HG02840 (cell line): ENCODE results near the gene FAM53B.

Source experiments
- ATAC-seq: cut with Tn5 transposase; IDR thresholded peaks from one replicate; pipeline ENCODE4 v1.9.1; 2021; ENCODE audit warnings: mild to moderate bottlenecking, moderate library complexity, moderate number of reproducible peaks; ENCODE audit not compliant: unreplicated experiment, low FRiP score

FAM53B gene

DNA sequence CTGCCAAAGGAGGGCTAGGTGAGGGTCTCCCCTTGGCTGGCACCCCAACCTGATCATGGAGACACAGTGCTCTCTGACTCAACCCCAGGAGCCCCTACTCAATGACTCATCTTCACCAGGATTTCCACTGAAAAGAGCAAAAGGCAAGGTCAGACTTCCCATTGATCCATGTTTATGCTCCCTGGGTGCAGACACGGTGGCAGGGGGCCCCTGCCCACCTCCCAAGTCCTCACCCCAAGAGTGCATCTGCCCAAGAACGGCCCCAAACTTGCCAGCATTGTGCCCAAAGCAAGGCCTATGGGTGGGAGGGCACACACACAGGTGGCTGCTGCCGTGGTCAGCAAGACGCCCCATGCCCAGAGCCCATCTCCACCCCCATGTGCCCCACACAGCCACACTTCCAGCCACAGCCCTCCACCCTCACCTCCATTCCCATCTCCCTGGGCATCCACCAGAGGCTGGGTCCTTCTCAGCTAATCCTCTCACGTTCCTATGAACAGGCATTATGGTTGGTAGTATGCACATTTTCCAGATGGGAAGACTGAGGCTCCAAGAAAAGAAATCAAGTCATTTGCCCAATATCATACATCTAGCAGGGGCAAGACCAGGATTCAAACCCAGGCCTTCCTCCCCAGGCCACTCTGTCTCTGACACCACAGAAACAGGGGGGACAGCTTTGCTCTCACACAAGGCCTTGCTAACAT is 31.3 kb downstream of the FAM53B start:
- ATAC-seq = no peak

DNA sequence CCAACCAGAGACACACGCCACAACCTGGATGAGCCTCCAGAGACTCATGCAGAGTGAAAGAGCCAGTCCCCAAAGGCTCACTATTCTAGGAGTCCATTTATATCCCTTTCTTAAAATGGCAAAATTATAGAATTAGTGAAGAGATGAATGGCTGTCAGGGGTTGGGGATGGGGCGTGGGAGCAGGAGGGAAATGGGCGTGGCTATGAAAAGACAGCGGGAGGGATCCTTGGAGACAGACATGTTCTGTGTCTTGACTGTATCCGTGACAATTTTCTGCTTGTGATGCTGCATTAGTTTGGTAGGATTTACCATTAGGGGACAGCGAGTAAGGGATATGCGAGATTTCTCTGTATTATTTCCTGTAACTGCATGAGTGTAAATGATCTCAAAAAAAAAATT is 33.0 kb downstream of the FAM53B start:
- no peak for ATAC-seq

DNA sequence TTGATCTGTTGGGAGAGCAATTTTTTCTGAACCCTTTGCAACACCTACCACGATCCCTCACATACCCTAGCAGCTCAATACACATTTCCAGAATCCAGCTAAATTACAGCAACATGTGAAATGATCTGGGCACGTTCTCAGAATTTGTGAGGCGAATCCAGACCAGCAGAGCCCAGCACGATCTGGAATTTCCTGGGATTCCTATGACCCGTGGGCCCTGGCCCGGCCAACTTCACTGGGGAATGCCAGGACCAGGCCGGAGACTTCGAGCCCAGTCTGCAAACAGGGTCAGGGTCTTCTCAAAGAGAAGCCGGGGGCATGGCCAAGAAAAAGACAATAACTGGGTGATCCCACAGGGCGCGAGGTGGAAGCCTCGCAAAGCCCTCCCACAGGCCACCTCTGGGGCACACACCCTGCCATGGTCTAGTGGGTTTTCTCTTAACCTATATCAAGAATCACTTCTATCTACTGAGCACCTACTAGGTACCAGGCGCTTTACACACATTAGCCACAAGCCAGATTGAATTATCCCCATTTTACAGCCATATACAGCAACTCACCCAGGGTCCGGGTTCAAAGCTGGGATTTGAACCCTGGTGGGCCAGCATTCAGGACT is 33.8 kb downstream of the FAM53B start:
- ATAC-seq = no peak

DNA sequence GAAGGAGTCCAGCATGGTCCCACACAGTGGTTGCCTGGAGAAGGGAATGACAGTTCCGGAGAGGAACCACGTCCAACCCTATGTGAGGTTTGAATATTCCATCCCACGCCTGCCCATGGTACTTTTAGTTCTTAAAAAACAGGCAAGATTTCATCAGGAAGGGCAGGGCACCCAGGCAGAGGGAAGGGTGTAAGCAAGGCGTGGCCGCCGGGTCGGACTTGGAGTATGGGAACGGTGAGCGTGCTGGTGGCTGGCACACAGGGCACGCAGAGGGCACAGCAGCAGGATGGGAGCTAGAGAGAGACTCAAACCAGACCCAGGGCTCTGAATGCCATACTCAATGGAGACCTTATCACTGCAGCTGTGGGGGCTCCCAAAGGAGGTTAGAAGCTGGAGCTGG is 34.3 kb downstream of the FAM53B start:
- ATAC-seq = no peak

DNA sequence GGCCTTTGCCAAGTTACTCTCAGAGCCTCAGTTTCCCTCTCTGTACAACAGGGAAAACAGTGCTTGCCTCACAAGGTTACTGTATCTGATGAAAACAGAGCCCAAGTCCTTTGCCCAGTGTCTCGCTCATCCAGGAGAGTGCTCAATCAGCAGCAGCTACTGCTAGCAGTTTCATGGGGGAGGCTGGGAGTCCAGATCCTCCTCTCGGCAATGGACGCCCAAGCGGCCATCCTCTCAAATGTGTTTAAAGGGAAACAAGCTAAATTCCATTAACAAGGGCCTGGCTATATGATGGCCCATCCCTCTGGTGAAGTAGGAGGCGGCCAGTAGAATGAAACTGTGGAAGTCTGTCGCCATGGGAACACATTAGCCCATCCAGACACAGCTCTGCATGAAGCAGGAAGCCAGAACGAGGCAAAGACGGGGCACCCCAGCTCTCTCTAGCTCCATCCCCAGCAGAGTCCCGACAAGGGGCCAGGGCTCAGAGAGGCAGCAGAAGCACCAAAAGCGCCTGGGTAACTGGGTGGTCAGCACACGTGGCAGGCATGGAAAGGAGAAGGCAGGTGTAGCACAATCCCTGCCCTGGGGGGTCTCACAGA is 35.2 kb downstream of the FAM53B start:
- ATAC-seq = no peak

DNA sequence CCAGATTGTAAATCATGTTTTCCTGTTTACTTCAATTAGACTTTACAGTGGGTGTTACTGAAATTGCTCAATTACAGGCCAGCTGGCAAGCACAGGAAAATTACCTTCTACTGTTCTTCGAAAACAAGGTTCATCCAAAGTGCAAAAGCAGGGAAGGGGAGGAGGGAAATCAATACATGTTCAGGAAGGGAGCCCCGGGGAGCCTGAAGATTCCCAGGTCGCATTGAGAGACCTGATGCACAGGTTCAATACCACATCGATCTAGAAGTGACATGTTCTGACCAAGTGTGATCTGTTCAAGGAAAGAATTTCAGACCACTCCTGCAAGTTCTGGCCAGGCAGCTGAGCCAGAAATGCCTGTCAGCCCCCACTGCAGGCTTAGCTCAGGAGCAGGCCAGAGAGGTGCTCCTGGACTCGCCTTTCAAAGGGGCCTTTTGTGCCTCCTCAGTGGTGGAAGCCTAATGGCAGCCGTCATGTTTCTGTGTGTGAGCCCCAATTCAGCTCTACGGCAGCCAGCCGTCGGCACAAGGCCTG is 35.9 kb downstream of the FAM53B start:
- no peak for ATAC-seq

DNA sequence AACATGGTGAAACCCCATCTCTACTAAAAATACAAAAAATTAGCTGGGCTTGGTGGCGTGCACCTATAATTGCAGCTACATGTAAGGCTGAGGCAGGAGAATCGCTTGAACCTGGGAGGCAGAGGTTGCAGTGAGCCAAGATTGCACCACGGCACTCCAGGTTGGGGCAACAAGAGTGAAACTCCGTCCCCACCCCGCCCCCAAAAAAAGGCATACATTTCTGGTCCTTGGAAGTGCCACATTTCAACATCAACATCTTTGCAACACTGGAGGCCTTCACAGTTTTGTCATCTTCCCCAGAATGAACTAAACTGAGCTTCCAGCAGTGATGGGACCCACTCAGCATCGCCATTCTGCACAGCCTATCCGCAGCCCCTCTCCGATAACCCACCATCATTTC is 36.6 kb downstream of the FAM53B start:
- ATAC-seq = no peak

DNA sequence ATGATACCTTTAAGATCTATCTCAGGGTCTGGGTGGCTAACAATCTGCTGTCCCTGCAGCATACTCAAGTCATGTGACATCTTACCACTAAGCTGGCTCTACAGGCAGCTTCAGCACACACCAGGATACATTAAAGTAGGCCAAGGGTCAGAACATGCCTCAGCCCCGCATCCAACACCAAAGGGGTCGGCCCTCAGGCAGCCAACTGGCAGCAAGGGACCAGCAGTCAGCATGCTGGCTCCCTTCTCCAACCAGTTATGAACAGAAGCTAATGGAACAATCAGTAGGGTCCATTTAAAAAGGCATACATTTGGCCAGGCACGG is 37.1 kb downstream of the FAM53B start:
- no peak for ATAC-seq

DNA sequence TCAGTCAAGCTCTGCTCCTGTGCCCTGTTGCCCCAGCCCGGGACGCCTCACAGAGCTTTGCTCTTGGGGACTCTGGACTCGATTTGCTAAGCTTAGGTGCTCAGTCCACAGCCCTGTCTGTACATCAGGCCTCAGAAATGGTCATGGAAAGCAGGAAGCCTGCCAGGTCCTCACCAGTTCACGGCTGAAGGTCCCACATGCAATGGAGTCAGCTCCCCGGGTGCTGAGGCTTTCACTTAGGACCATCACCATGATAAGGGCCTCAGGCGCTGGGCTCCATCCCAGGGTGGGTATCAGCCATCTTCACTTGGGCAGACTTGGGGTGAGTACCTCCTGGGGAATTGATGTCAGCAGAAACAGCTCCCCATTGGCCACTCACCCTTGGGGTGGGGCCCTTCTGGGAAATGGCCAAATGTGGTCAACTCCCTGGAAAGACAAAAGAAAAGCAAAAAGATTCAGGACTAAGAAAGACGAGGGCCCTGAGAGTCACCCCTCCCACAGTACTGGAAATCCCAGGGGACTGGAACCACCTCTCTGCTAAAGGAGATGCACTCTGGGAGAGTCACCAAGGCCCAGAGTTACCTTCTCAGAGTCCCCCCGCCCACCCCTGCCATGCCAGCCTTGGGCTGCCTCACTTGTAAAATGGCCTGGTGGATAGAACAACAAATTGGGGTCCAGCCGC is 37.6 kb downstream of the FAM53B start:
- ATAC-seq = no peak

DNA sequence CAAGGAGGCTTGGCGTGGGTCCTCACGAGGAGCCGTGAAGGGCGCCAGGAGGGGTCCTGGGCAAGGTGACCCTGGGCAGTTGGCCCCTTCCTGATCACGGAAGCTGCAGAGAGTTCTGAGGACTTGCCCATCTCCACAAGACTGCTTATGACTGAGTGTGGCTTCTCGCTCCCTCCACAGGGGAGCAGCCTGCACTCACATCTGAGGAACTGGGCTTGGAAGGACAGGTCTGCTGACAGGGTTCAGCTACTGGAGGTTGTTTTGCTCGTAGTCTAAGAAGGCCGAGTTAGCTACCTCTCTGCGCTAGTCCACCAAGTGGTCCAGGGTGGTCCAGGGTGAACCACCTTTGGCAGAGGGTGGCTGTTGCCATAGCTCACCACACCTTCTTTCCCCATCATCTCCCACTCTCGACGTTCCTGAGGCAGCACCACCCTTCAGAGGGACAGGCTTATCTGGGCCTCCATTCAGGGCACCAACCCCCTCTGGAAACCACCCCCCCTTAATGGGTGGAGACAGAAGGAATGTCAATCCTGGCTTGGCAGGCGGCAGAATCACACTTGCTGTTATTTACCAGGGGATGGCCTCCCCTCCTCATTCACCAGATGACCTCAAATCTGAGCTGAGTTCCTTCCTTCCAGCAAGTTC is 38.2 kb downstream of the FAM53B start:
- no peak for ATAC-seq

DNA sequence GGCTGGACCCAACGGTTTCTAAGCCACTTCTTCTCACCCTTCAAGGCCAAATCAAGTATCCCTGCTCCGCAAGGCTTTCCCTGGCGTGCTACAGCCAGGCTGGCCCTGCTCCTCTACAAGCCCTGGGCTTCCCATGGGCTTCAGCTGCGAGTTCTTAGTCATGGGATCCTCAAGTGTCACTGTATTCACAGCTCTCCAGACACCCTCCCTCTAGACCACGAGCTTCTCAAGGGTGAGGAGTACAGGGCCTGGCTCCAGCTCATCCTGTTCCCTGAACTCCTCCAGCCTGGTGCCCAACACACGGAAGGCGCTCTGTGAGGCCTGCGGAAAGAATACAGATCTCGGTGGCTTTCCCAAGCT is 38.8 kb downstream of the FAM53B start:
- ATAC-seq = no peak

DNA sequence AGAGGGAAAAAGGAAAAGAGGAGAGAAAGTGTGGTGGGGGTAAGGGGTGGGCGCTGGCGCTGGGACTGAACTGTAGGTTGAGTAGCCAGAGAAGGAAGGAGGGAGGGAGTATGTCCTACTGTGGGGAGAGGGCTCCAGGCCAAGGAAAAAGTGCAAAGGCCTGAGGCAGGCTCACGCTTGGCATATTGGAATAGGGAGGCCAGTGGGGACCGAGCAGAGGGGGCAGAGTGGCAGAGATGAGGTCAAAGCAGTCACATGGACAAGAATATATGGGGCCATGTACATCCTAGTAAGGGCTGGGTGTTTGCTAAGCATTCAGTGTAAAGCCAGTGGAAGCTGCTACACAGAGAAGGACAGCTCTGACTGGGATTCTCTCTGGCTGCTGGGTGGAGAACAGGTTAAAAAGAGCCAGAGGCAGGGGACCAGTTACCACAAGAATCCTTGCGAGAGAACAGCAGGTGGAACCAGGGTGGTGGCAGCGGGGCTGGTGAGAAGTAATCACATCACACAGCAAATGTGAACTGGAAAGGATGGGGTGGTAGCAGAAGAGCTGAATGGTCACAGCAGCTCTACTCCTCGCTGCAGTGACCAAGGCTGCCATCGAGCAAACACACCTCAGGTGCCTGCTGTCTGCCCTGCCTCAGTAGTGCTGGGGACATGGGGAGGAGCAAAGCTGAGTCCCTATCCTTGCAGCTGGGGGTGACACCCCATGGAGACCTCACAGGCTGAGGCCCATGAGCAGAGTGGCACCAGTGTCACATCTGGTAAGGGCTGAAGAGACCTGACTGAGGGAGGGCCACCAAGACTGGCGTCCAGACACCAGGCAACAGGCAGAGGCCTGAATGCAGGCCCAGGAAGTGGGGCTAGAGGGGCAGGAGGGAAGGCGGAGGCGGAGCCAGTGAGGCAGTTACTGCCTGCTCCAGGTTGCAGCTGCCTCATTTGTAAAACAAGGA is 39.5 kb downstream of the FAM53B start:
- no peak for ATAC-seq

DNA sequence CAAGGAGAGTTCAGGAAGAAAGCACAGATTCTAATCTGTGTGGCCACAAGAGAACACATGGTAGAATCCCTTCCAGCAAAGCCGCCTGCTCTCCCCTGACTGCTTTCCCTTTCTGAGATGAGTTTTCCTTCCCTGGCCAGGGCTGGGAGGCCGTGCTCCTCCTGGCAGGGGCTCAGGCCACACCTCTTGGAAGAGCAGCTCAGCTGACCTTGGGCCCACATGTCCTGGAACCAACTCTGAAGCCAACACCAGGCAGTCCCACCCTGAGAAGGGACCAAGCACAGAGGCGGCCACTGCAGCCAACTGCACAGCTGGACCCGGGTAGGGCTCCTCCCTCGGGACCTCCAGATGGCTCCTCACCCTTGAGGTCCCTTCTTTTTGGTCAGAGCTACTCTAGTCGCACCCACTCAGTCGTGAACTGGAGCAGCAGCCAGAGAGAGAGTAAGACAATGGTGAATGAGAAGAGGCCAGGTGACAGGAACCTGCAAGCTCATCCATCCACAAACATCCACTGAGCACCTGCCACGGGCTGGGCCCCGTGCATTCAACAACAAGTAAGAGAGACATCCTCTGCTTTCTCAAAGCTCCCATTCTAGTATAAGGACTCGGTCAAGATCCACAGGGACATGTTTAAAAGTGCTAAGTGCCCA is 40.3 kb downstream of the FAM53B start:
- ATAC-seq = no peak

DNA sequence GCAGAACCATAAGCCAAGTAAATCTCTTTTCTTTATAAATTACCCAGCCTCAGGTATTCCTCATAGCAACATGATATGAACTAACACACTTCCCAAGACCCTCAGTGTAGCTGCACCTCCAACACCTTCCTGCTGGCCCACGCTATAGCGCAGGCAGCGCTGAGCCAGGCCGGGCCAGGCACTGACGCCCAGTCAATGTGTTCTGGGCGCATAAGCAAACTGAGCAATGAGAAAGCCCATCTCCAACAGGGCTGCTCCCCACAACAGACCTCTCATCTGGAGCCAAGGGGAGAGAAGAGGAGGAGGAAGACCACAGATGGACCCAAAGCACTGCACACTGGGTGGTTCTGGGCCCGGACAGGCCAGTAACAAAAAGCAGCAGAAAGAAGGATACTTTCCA is 40.8 kb downstream of the FAM53B start:
- ATAC-seq = no peak

DNA sequence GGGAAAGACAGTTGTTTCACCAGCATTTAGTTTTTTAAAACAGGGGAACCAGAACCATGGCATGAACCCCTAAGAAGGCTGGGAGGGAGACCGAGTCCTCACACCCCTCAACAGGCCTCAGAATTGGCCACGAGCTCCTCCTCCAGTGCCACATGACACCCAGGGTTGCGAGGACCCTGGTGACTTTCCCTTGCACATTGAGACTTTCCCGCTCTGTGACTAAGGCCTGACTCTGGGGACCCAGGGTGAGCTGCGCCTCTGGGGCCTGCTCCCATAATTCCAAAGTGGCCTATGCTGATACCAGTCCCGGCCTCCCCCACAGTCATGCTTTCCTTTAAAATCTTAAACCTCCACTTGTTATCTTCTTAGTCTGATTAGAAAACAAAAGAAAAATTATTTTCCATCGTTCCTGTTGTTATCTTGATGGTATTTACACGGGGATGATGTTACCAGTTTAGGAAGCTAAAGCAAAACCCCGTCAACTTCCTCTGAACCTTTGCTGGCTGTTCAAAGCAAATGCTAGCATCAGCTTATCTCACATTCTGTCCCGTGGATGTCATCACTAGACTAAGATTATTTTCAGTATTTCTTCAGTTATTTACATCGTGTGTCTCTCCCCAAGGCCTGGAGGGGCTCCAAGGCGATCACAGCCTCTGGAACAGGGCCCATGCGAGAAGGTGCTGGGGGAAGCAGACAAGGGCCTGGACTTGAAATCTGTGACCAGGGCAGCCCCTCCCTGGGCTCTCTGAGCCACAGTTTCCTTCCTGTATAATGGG is 42.1 kb downstream of the FAM53B start:
- ATAC-seq = no peak

DNA sequence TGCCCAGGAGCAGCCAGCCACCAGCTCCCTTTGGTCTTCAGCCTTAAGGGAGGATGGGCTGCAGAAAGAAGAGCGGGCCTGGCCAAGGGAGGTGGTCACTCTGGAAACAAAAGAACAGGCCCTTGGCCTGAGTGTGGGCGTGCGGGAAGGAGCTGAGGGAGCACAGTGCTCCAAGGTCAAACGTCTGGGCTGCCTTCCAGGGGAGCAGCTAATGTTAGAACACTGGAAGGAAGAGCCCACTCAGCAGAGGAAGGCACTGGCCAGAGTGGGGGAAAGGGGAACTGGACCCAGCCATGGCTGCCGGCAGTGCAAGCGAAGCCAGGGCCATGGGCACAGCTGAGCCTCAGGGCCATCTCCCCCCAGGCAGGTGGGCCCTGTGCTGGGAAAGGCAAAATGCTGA is 42.7 kb downstream of the FAM53B start:
- no peak for ATAC-seq

DNA sequence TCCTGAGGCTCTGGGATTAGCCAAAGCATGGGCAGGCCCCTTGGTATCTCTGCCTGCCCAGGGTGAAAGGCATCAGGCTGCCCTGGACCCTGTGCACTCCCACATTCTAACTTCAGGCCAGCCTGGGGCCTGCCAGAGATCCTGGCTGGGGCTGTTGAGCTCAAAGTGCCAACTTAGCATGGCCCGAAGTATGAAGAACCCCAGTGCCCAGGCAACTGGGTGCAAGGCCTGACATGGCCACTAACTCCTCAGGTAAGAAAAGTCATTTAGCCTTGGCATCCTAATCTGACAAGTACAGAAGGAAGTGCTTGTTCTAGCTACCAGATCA is 43.2 kb downstream of the FAM53B start:
- ATAC-seq = no peak

DNA sequence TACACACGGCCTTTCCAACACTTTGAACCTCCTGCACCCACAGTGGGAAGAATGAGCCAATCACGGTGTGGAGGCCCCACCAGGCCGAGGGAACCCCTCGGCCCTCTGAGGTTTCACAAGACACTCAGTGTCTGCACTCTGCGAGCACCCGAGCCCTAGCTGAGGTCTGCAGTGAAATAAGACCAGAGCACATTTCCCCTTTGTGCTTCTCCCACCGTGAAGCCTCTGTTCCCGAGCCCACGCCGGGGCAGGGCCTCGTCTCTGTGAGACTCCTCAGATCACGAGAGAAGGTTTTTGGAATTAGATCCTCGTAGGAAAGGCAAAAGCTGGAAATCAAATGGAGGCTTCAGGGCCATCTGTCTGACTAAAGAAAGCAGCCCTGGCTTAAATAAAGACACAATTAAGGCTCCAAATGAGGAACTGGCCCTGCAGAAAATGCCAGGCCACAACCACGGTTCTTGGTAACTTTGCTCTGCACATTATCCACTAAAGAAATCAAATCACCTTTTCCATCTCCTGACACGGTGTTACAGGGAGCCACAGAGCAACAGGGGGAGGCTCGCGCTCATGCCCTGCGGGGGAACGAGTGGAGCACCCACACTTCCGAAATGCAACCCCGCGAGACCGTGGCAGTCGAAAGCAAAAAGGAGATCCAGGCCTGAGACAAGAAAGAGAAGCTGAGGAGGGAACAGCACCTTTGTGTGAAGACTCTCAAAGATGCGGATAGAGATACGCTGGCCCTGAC is 43.7 kb downstream of the FAM53B start:
- ATAC-seq = no peak
